ENCODE measurements around the gene SRD5A3. TPM values are rescaled to one million over a fixed set of nuclear protein-coding genes. Genes with fewer than 3 reads are reported as not detected.

The SRD5A3 gene
- polyA plus RNA-seq, 1 donor: 20.6 TPM

- H3K27me3 ChIP-seq (ENCODE audit: control insufficient read depth, insufficient read depth, low read length): no peaks in the 10 kb centered on the region
- no peak for DNase-seq
- H3K27ac ChIP-seq (ENCODE audit: low read length): no peak overlapping the region
- no peak overlapping the region for H3K4me3 ChIP-seq (ENCODE audit: low read length)
- H3K36me3 ChIP-seq (ENCODE audit: control insufficient read depth, insufficient read depth, low read length): no peaks in the 10 kb centered on the region
- no peaks in the 10 kb centered on the region for H3K4me1 ChIP-seq (ENCODE audit: control insufficient read depth, insufficient read depth, low read length)
- H3K9me3 ChIP-seq (ENCODE audit: control insufficient read depth, low read depth, low read length): no peaks in the 10 kb centered on the region
- WGBS (ENCODE audit: insufficient coverage, low lambda C conversion rate): 60% methylated on average over 1 of the region's 5 CpGs
Observed at GRCh38 chr4:55318175-55319129, 27.6 kb upstream of the SRD5A3 start.

- DNase-seq: peak; percentile 23 to 35
- H3K9me3 ChIP-seq (ENCODE audit: control insufficient read depth, low read depth, low read length): no peaks in the 10 kb centered on the region
- 5% methylated on average over 4 of the region's 8 CpGs for WGBS (ENCODE audit: insufficient coverage, low lambda C conversion rate)
Observed at GRCh38 chr4:55321707-55322264, 24.3 kb upstream of the SRD5A3 start.

GRCh38 chr4:55323375-55323774 is 22.7 kb upstream of the SRD5A3 start:
- no peaks in the 10 kb centered on the region for H3K4me1 ChIP-seq (ENCODE audit: control insufficient read depth, insufficient read depth, low read length)
- H3K4me3 ChIP-seq (ENCODE audit: low read length): no peak overlapping the region
- DNase-seq: no peak
- H3K36me3 ChIP-seq (ENCODE audit: control insufficient read depth, insufficient read depth, low read length): no peaks in the 10 kb centered on the region
- no peak overlapping the region for H3K27ac ChIP-seq (ENCODE audit: low read length)
- no peaks in the 10 kb centered on the region for H3K27me3 ChIP-seq (ENCODE audit: control insufficient read depth, insufficient read depth, low read length)
- no peaks in the 10 kb centered on the region for H3K9me3 ChIP-seq (ENCODE audit: control insufficient read depth, low read depth, low read length)

More at GRCh38 chr4:55321707-55322264, 24.3 kb upstream of the SRD5A3 start:
- Histone ChIP-seq H3K4me3 (ENCODE audit: low read length) (no peak overlapping the region), H3K27me3 (ENCODE audit: control insufficient read depth, insufficient read depth, low read length) (no peaks in the 10 kb centered on the region), H3K27ac (ENCODE audit: low read length) (no peak overlapping the region), H3K4me1 (ENCODE audit: control insufficient read depth, insufficient read depth, low read length) (no peaks in the 10 kb centered on the region), H3K36me3 (ENCODE audit: control insufficient read depth, insufficient read depth, low read length) (no peaks in the 10 kb centered on the region)

GRCh38 chr4:55326629-55327028 is 19.4 kb upstream of the SRD5A3 start:
- Histone ChIP-seq H3K4me1 (ENCODE audit: control insufficient read depth, insufficient read depth, low read length) (no peaks in the 10 kb centered on the region), H3K27me3 (ENCODE audit: control insufficient read depth, insufficient read depth, low read length) (no peaks in the 10 kb centered on the region), H3K9me3 (ENCODE audit: control insufficient read depth, low read depth, low read length) (no peaks in the 10 kb centered on the region), H3K4me3 (ENCODE audit: low read length) (no peak overlapping the region), H3K27ac (ENCODE audit: low read length) (no peak overlapping the region), H3K36me3 (ENCODE audit: control insufficient read depth, insufficient read depth, low read length) (no peaks in the 10 kb centered on the region)
- no peak for DNase-seq

- no peaks in the 10 kb centered on the region for H3K4me1 ChIP-seq (ENCODE audit: control insufficient read depth, insufficient read depth, low read length)
- 100% methylated on average over 1 of the region's 2 CpGs for WGBS (ENCODE audit: insufficient coverage, low lambda C conversion rate)
- no peak overlapping the region for H3K27ac ChIP-seq (ENCODE audit: low read length)
- no peaks in the 10 kb centered on the region for H3K36me3 ChIP-seq (ENCODE audit: control insufficient read depth, insufficient read depth, low read length)
- no peaks in the 10 kb centered on the region for H3K9me3 ChIP-seq (ENCODE audit: control insufficient read depth, low read depth, low read length)
- no peaks in the 10 kb centered on the region for H3K27me3 ChIP-seq (ENCODE audit: control insufficient read depth, insufficient read depth, low read length)
- DNase-seq: no peak
- no peak overlapping the region for H3K4me3 ChIP-seq (ENCODE audit: low read length)
Observed at GRCh38 chr4:55329012-55329411, 17.0 kb upstream of the SRD5A3 start.

GRCh38 chr4:55330241-55330640 is 15.8 kb upstream of the SRD5A3 start:
- no peaks in the 10 kb centered on the region for H3K27me3 ChIP-seq (ENCODE audit: control insufficient read depth, insufficient read depth, low read length)
- H3K9me3 ChIP-seq (ENCODE audit: control insufficient read depth, low read depth, low read length): no peaks in the 10 kb centered on the region
- H3K36me3 ChIP-seq (ENCODE audit: control insufficient read depth, insufficient read depth, low read length): no peaks in the 10 kb centered on the region
- WGBS (ENCODE audit: insufficient coverage, low lambda C conversion rate): 80% methylated on average over 2 of the region's 4 CpGs
- H3K4me1 ChIP-seq (ENCODE audit: control insufficient read depth, insufficient read depth, low read length): no peaks in the 10 kb centered on the region
- no peak overlapping the region for H3K27ac ChIP-seq (ENCODE audit: low read length)
- no peak overlapping the region for H3K4me3 ChIP-seq (ENCODE audit: low read length)
- DNase-seq: no peak

- Histone ChIP-seq H3K4me1 (ENCODE audit: control insufficient read depth, insufficient read depth, low read length) (no peaks in the 10 kb centered on the region), H3K27ac (ENCODE audit: low read length) (no peak overlapping the region), H3K27me3 (ENCODE audit: control insufficient read depth, insufficient read depth, low read length) (no peaks in the 10 kb centered on the region), H3K4me3 (ENCODE audit: low read length) (no peak overlapping the region), H3K9me3 (ENCODE audit: control insufficient read depth, low read depth, low read length) (no peaks in the 10 kb centered on the region), H3K36me3 (ENCODE audit: control insufficient read depth, insufficient read depth, low read length) (no peaks in the 10 kb centered on the region)
- WGBS (ENCODE audit: insufficient coverage, low lambda C conversion rate): 63% methylated on average over 6 of the region's 22 CpGs
- DNase-seq: no peak
Observed at GRCh38 chr4:55336138-55337034, 9.7 kb upstream of the SRD5A3 start.

- Histone ChIP-seq H3K9me3 (ENCODE audit: control insufficient read depth, low read depth, low read length) (no peaks in the 10 kb centered on the region), H3K27me3 (ENCODE audit: control insufficient read depth, insufficient read depth, low read length) (no peaks in the 10 kb centered on the region), H3K36me3 (ENCODE audit: control insufficient read depth, insufficient read depth, low read length) (no peaks in the 10 kb centered on the region), H3K27ac (ENCODE audit: low read length) (no peak overlapping the region), H3K4me3 (ENCODE audit: low read length) (no peak overlapping the region), H3K4me1 (ENCODE audit: control insufficient read depth, insufficient read depth, low read length) (no peaks in the 10 kb centered on the region)
- no peak for DNase-seq
Observed at GRCh38 chr4:55337944-55338343, 8.1 kb upstream of the SRD5A3 start.

GRCh38 chr4:55338486-55338885 is 7.6 kb upstream of the SRD5A3 start:
- DNase-seq: no peak
- WGBS (ENCODE audit: insufficient coverage, low lambda C conversion rate): 50% methylated on average over 2 of the region's 4 CpGs
- no peaks in the 10 kb centered on the region for H3K4me1 ChIP-seq (ENCODE audit: control insufficient read depth, insufficient read depth, low read length)

GRCh38 chr4:55340266-55340665 is 5.8 kb upstream of the SRD5A3 start:
- no CpG with 5 or more reads among the region's 3 CpGs for WGBS (ENCODE audit: insufficient coverage, low lambda C conversion rate)
- Histone ChIP-seq H3K27me3 (ENCODE audit: control insufficient read depth, insufficient read depth, low read length) (no peaks in the 10 kb centered on the region), H3K36me3 (ENCODE audit: control insufficient read depth, insufficient read depth, low read length) (no peaks in the 10 kb centered on the region), H3K4me3 (ENCODE audit: low read length) (no peak overlapping the region), H3K9me3 (ENCODE audit: control insufficient read depth, low read depth, low read length) (no peaks in the 10 kb centered on the region), H3K27ac (ENCODE audit: low read length) (no peak overlapping the region), H3K4me1 (ENCODE audit: control insufficient read depth, insufficient read depth, low read length) (no peaks in the 10 kb centered on the region)
- DNase-seq: peak in 1 of 2 donors; percentile 26

More at GRCh38 chr4:55338486-55338885, 7.6 kb upstream of the SRD5A3 start:
- H3K36me3 ChIP-seq (ENCODE audit: control insufficient read depth, insufficient read depth, low read length): no peaks in the 10 kb centered on the region
- H3K9me3 ChIP-seq (ENCODE audit: control insufficient read depth, low read depth, low read length): no peaks in the 10 kb centered on the region
- H3K27ac ChIP-seq (ENCODE audit: low read length): no peak overlapping the region
- no peaks in the 10 kb centered on the region for H3K27me3 ChIP-seq (ENCODE audit: control insufficient read depth, insufficient read depth, low read length)
- H3K4me3 ChIP-seq (ENCODE audit: low read length): no peak overlapping the region

Data from large intestine (tissue), 3 donors.